HepG2 (cell line): ENCODE data around the gene TAMALIN. TPM values are rescaled to one million over a fixed set of nuclear protein-coding genes. Genes with fewer than 3 reads are reported as not detected.
A peak's percentile ranks its signal among the peaks of the same experiment; 100 is the strongest.

ENCODE experiments used
- FOXP1 ChIP-seq, 2 experiments: fragments of 450-650 bp in 1 of 2; IDR thresholded peaks; 2 replicates each; pipeline ENCODE4 v1.6.1; 2017 to 2018; ENCODE audit warnings: antibody characterized with exemption in 1 of 2
- TBP ChIP-seq: sonication (generic); formaldehyde crosslinking; IDR thresholded peaks from 2 replicates; pipeline ENCODE4 v1.5.0; 2020; ENCODE audit warnings: missing genetic modification reagents
- ZNF282 ChIP-seq: fragments of 450-650 bp; IDR thresholded peaks from 2 replicates; pipeline ENCODE4 v1.6.1; 2018; ENCODE audit not compliant: partially characterized antibody
- polyA plus RNA-seq, 8 experiments: library from polyadenylated mRNA; depleted of rRNA in 3 of 8; stranded (reverse) in 7 of 8; unstranded in 1 of 8; fragments of >200 nt; fragmentation: Illumina TruSeq in 4 of 8; extraction: Trizol in 4 of 8; gene quantifications; 2 replicates each; pipeline versions ENCODE4 v1.2.1 to v1.2.3, GENCODE V29; 2011 to 2016; ENCODE audit warnings: low read depth in 4 of 8, missing spikeins in 1 of 8, mixed read lengths in 1 of 8; ENCODE audit not compliant: insufficient read depth in 1 of 8
- total RNA-seq, 5 experiments: library from RNA; depleted of rRNA; stranded (reverse); fragments of >200 nt; fragmentation: Illumina TruSeq; extraction: Trizol; gene quantifications; 2 replicates each; pipeline ENCODE4 v1.2.3, GENCODE V29; 2016; ENCODE audit warnings: low read depth in 1 of 5
- TF ChIP-seq, protein P1 (sequence below), 2 experiments: sonication (generic) in 1 of 2; formaldehyde crosslinking in 1 of 2; IDR thresholded peaks; 2 replicates each; pipeline versions ENCODE4 v1.4.0 to v1.6.1; 2016 to 2020; ENCODE audit warnings: borderline replicate concordance in 1 of 2, low read depth in 1 of 2, mild to moderate bottlenecking in 1 of 2, missing genetic modification reagents in 1 of 2
- TF ChIP-seq, protein P2 (sequence below): sonication (generic); formaldehyde crosslinking; IDR thresholded peaks from 2 replicates; pipeline ENCODE4 v1.5.0; 2020; ENCODE audit warnings: mild to moderate bottlenecking, missing genetic modification reagents, borderline replicate concordance

The TAMALIN gene
- total and polyA plus RNA-seq, 2 of the 13 experiments (the other 11 are each of a cell fraction or from before 2014, with no cell fraction given): 2.9 to 10.9 TPM

DNA sequence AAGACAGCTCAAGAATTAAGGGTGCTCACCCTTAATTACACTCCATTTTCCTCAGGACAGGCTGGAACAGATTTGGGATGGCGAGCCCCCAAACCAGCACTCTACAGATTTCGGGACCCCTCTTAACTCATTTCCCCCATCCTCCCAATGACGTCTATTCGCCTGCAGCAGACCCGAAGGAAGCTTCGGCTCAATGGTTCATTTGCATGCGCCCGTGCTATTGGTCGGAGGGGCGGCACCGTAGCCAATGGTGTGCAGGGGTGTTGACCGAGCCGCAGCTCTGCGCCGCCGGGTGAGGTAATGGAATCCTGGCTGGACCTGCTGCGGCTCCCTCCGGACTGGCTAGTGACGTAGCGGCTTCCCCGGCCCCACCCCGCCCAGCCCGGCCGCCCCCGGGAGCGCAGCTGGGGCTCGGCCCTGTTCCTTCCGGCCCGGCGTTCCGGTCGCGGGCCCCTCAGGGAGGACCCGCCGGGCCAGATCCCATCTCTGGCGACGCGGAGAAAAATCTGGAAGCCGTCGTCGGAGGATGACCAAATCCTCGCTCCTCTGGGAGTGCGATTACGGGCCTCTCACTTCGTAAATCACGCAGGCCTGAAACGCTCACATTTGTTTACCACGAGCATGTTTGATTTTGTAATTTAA lies 26.2 kb downstream of the TAMALIN start (continued):
- TF ChIP-seq, protein P1, sequence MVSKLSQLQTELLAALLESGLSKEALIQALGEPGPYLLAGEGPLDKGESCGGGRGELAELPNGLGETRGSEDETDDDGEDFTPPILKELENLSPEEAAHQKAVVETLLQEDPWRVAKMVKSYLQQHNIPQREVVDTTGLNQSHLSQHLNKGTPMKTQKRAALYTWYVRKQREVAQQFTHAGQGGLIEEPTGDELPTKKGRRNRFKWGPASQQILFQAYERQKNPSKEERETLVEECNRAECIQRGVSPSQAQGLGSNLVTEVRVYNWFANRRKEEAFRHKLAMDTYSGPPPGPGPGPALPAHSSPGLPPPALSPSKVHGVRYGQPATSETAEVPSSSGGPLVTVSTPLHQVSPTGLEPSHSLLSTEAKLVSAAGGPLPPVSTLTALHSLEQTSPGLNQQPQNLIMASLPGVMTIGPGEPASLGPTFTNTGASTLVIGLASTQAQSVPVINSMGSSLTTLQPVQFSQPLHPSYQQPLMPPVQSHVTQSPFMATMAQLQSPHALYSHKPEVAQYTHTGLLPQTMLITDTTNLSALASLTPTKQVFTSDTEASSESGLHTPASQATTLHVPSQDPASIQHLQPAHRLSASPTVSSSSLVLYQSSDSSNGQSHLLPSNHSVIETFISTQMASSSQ (IDR thresholded peaks at IDR 0.05; ENCODE audit: low read depth): no peak
- TF ChIP-seq, protein P1 (CRISPR knock-in tag; IDR thresholded peaks at IDR 0.05; ENCODE audit: borderline replicate concordance): no peak
- TF ChIP-seq TBP (CRISPR knock-in tag): no peak
- TF ChIP-seq, protein P2, sequence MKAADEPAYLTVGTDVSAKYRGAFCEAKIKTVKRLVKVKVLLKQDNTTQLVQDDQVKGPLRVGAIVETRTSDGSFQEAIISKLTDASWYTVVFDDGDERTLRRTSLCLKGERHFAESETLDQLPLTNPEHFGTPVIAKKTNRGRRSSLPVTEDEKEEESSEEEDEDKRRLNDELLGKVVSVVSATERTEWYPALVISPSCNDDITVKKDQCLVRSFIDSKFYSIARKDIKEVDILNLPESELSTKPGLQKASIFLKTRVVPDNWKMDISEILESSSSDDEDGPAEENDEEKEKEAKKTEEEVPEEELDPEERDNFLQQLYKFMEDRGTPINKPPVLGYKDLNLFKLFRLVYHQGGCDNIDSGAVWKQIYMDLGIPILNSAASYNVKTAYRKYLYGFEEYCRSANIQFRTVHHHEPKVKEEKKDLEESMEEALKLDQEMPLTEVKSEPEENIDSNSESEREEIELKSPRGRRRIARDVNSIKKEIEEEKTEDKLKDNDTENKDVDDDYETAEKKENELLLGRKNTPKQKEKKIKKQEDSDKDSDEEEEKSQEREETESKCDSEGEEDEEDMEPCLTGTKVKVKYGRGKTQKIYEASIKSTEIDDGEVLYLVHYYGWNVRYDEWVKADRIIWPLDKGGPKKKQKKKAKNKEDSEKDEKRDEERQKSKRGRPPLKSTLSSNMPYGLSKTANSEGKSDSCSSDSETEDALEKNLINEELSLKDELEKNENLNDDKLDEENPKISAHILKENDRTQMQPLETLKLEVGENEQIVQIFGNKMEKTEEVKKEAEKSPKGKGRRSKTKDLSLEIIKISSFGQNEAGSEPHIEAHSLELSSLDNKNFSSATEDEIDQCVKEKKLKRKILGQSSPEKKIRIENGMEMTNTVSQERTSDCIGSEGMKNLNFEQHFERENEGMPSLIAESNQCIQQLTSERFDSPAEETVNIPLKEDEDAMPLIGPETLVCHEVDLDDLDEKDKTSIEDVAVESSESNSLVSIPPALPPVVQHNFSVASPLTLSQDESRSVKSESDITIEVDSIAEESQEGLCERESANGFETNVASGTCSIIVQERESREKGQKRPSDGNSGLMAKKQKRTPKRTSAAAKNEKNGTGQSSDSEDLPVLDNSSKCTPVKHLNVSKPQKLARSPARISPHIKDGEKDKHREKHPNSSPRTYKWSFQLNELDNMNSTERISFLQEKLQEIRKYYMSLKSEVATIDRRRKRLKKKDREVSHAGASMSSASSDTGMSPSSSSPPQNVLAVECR (CRISPR knock-in tag): peak; percentile 71; the same call in 1 of the 2 replicates
- no peak for TF ChIP-seq FOXP1 (IDR thresholded peaks at IDR 0.05)
- no peak for TF ChIP-seq FOXP1 (CRISPR knock-in tag; IDR thresholded peaks at IDR 0.05)
- TF ChIP-seq ZNF282: no peak
